Neural progenitor cell (in vitro differentiated cells): ENCODE results near the gene ATRN. TPM values are rescaled to one million over a fixed set of nuclear protein-coding genes. Genes with fewer than 3 reads are reported as not detected.

ENCODE experiments used
- DNase-seq: peaks from one replicate; pipeline ENCODE4 v3.0.0-alpha.2; 2016; ENCODE audit warnings: low spot score
- H2AFZ ChIP-seq: fragments of 200-600 bp; sonication (generic); replicated peaks from 2 replicates; pipeline ENCODE4 v1.6.1; 2016; ENCODE audit warnings: antibody characterized with exemption
- H3F3A ChIP-seq: fragments of 200-600 bp; sonication (generic); 2 replicates; pipeline ENCODE4 v1.6.1; 2016; ENCODE audit warnings: antibody characterized with exemption, low read depth
- H3K27ac ChIP-seq: fragments of 200-600 bp; sonication (generic); 2 replicates; pipeline ENCODE4 v1.5.1; 2016; ENCODE audit warnings: mild to moderate bottlenecking
- H3K27me3 ChIP-seq: fragments of 200-600 bp; sonication (generic); 2 replicates; pipeline ENCODE4 v1.6.1; 2016; ENCODE audit warnings: mild to moderate bottlenecking, moderate library complexity
- H3K36me3 ChIP-seq: fragments of 200-600 bp; sonication (generic); 2 replicates; pipeline ENCODE4 v1.5.1; 2016
- H3K4me1 ChIP-seq: fragments of 200-600 bp; sonication (generic); 2 replicates; pipeline ENCODE4 v1.6.1; 2016; ENCODE audit warnings: mixed run types
- H3K4me2 ChIP-seq: fragments of 200-600 bp; sonication (generic); 2 replicates; pipeline ENCODE4 v1.6.1; 2016
- H3K4me3 ChIP-seq: fragments of 200-600 bp; sonication (generic); 2 replicates; pipeline ENCODE4 v1.5.1; 2016
- H3K79me2 ChIP-seq: fragments of 200-600 bp; sonication (generic); 2 replicates; pipeline ENCODE4 v1.6.1; 2016; ENCODE audit warnings: low read depth
- H3K9ac ChIP-seq: fragments of 200-600 bp; sonication (generic); 2 replicates; pipeline ENCODE4 v1.6.1; 2016
- H3K9me3 ChIP-seq: fragments of 200-600 bp; sonication (generic); 2 replicates; pipeline ENCODE4 v1.5.1; 2016; ENCODE audit warnings: low read depth
- H4K20me1 ChIP-seq: fragments of 200-600 bp; sonication (generic); 2 replicates; pipeline ENCODE4 v1.6.1; 2016; ENCODE audit warnings: low read depth
- H3K27ac Mint-ChIP-seq: 3 replicates; pipeline ENCODE4 v1.8.0; 2021; ENCODE audit warnings: mixed read lengths
- H3K27me3 Mint-ChIP-seq: 2 replicates; pipeline ENCODE4 v1.8.0; 2022; ENCODE audit warnings: low read depth, mild to moderate bottlenecking, inconsistent platforms, moderate library complexity, mixed read lengths; ENCODE audit not compliant: insufficient read depth
- H3K36me3 Mint-ChIP-seq: 3 replicates; pipeline ENCODE4 v1.8.0; 2021; ENCODE audit warnings: mixed read lengths
- H3K4me1 Mint-ChIP-seq: 3 replicates; pipeline ENCODE4 v1.8.0; 2021; ENCODE audit warnings: mixed read lengths
- H3K4me3 Mint-ChIP-seq: 3 replicates; pipeline ENCODE4 v1.8.0; 2021; ENCODE audit warnings: mild to moderate bottlenecking, moderate library complexity, mixed read lengths
- H3K9me3 Mint-ChIP-seq: 3 replicates; pipeline ENCODE4 v1.8.0; 2020; ENCODE audit warnings: mixed read lengths
- EZH2 ChIP-seq: fragments of 200-600 bp; sonication (generic); IDR thresholded peaks from 2 replicates; pipeline ENCODE4 v1.6.1; 2017; ENCODE audit warnings: antibody characterized with exemption, mild to moderate bottlenecking, moderate library complexity
- EZH2phosphoT487 ChIP-seq: fragments of 200-600 bp; sonication (generic); IDR thresholded peaks from 2 replicates; pipeline ENCODE4 v1.6.1; 2017; ENCODE audit warnings: antibody characterized with exemption
- total RNA-seq: library from RNA; depleted of rRNA; stranded (reverse); fragments of >200 nt; gene quantifications from 2 replicates; pipeline ENCODE4 v1.2.3, GENCODE V29; 2015; ENCODE audit warnings: low replicate concordance
- TF ChIP-seq, protein P1 (sequence below): fragments of 200-600 bp; sonication (generic); IDR thresholded peaks from 2 replicates; pipeline ENCODE4 v1.5.1; 2017; ENCODE audit warnings: antibody characterized with exemption, mild to moderate bottlenecking

Gene ATRN
- total RNA-seq, 1 donor from 2014 or later = 36.8 TPM

- H3K4me1 ChIP-seq = no peaks in the 10 kb centered on the region
- H3K36me3 Mint-ChIP-seq = no peaks in the 10 kb centered on the region
- peak overlapping the region; percentile 41 for H3K4me3 ChIP-seq
- H3K27me3 Mint-ChIP-seq = peaks cover 16% of the 10 kb centered on the region
- H3K79me2 ChIP-seq = no peaks in the 10 kb centered on the region
- no peaks in the 10 kb centered on the region for H3K9me3 Mint-ChIP-seq
- no peak overlapping the region for H3K9ac ChIP-seq
- H3K4me2 ChIP-seq = peak overlapping the region; percentile 75
- H3K27ac Mint-ChIP-seq = no peak overlapping the region
- H3K4me1 Mint-ChIP-seq = peaks cover 11% of the 10 kb centered on the region
- no peak overlapping the region for H3K4me3 Mint-ChIP-seq
- H2AFZ ChIP-seq = peak overlapping the region; percentile 24
- no peaks in the 10 kb centered on the region for H3F3A ChIP-seq
- H3K9me3 ChIP-seq = no peaks in the 10 kb centered on the region
- no peak overlapping the region for H3K27ac ChIP-seq
- H4K20me1 ChIP-seq = no peaks in the 10 kb centered on the region
- TF ChIP-seq EZH2 (peak; percentile 72), EZH2phosphoT487 (peak; percentile 59)
- TF ChIP-seq, protein P1, sequence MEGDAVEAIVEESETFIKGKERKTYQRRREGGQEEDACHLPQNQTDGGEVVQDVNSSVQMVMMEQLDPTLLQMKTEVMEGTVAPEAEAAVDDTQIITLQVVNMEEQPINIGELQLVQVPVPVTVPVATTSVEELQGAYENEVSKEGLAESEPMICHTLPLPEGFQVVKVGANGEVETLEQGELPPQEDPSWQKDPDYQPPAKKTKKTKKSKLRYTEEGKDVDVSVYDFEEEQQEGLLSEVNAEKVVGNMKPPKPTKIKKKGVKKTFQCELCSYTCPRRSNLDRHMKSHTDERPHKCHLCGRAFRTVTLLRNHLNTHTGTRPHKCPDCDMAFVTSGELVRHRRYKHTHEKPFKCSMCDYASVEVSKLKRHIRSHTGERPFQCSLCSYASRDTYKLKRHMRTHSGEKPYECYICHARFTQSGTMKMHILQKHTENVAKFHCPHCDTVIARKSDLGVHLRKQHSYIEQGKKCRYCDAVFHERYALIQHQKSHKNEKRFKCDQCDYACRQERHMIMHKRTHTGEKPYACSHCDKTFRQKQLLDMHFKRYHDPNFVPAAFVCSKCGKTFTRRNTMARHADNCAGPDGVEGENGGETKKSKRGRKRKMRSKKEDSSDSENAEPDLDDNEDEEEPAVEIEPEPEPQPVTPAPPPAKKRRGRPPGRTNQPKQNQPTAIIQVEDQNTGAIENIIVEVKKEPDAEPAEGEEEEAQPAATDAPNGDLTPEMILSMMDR = no peak
- no peaks in the 10 kb centered on the region for H3K36me3 ChIP-seq
- peaks cover 33% of the 10 kb centered on the region for H3K27me3 ChIP-seq
- DNase-seq = peak; percentile 47
Observed at GRCh38 chr20:3672547-3673171, 201.8 kb downstream of the ATRN start.

DNA sequence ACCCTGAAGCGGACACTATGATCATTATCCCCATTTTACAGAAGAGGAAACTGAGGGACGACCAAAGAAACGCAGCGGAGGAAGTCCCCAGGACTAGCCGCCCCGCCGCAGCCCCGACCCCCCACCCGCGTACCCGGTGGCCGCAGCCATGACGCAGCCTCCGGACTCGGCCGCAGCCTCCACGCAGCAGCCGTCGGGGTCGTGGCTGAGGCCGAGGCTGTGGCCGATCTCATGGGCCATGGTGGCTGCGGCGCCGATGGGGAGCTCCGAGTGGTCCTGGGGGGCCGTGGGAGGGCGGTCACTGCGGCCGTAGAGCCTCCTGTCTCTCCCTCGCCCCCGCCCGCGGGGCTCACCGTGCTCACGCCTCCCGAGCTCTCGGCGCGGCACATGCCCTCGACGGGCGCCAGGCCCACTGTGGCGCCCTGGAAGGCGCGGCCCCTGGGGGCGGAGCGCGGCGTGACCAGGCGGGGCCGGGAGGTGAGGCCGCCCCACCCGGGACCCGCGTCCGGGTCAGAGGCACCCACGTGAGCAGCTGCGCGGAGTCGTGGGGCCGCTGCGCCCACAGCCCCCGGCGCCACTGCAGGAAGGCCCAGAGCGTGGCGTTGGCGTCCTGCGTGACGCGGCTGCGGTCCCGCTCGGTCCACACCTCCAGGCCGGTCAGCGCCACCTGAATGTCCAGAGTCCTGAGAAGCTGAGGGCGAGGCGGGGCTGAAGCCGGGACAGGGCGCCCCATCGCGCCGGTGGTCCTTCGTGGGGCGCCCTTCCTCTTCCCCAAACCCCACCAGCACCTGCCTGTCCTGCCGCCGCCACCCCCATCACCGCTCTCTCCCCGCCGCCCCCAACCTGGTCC lies 202.6 kb downstream of the ATRN start:
- no peak overlapping the region for H3K27ac ChIP-seq
- no peaks in the 10 kb centered on the region for H4K20me1 ChIP-seq
- DNase-seq = no peak
- Mint-ChIP-seq H3K27ac (no peak overlapping the region), H3K4me3 (no peak overlapping the region), H3K36me3 (no peaks in the 10 kb centered on the region), H3K27me3 (peaks cover 18% of the 10 kb centered on the region), H3K4me1 (peaks cover 15% of the 10 kb centered on the region), H3K9me3 (no peaks in the 10 kb centered on the region)
- H3K4me3 ChIP-seq = no peak overlapping the region
- TF ChIP-seq, protein P1 = no peak
- TF ChIP-seq EZH2 (no peak), EZH2phosphoT487 (no peak)
- no peaks in the 10 kb centered on the region for H3K36me3 ChIP-seq
- H3K4me1 ChIP-seq = no peaks in the 10 kb centered on the region
- no peak overlapping the region for H2AFZ ChIP-seq
- H3K4me2 ChIP-seq = no peak overlapping the region
- no peaks in the 10 kb centered on the region for H3F3A ChIP-seq
- no peak overlapping the region for H3K9ac ChIP-seq
- H3K9me3 ChIP-seq = no peaks in the 10 kb centered on the region
- H3K79me2 ChIP-seq = no peaks in the 10 kb centered on the region
- peaks cover 33% of the 10 kb centered on the region for H3K27me3 ChIP-seq

GRCh38 chr20:3674447-3674846 lies 203.6 kb downstream of the ATRN start:
- peaks cover 15% of the 10 kb centered on the region for H3K4me1 Mint-ChIP-seq
- Histone ChIP-seq H3K9me3 (no peaks in the 10 kb centered on the region), H3K27me3 (peaks cover 33% of the 10 kb centered on the region), H3K36me3 (no peaks in the 10 kb centered on the region), H3K4me1 (no peaks in the 10 kb centered on the region), H2AFZ (no peak overlapping the region), H3K4me2 (no peak overlapping the region), H3K4me3 (no peak overlapping the region), H4K20me1 (no peaks in the 10 kb centered on the region), H3F3A (no peaks in the 10 kb centered on the region), H3K27ac (no peak overlapping the region), H3K9ac (no peak overlapping the region), H3K79me2 (no peaks in the 10 kb centered on the region)
- H3K27me3 Mint-ChIP-seq = peaks cover 20% of the 10 kb centered on the region
- H3K36me3 Mint-ChIP-seq = no peaks in the 10 kb centered on the region
- H3K4me3 Mint-ChIP-seq = no peak overlapping the region
- H3K27ac Mint-ChIP-seq = no peak overlapping the region
- no peak for DNase-seq
- H3K9me3 Mint-ChIP-seq = no peaks in the 10 kb centered on the region
- TF ChIP-seq, protein P1 = no peak
- no peak for TF ChIP-seq EZH2phosphoT487
- TF ChIP-seq EZH2 = no peak
